ENCODE measurements around the gene BCAS3. TPM values are rescaled to one million over a fixed set of nuclear protein-coding genes. Genes with fewer than 3 reads are reported as not detected.

The BCAS3 gene
- total RNA-seq, 1 experiment from 2014 or later, result 26.3 TPM

- DNase-seq (ENCODE audit: low read depth, low spot score) (no peak), ATAC-seq (no peak)
- Histone ChIP-seq H3K79me2 (ENCODE audit: insufficient read depth, low read length) (no peaks in the 10 kb centered on the region), H3K9ac (ENCODE audit: low read length) (no peak overlapping the region), H3K4me1 (ENCODE audit: control insufficient read depth in 1 of 2, insufficient read depth in 2 of 2, low read length in 2 of 2) (no peaks in the 10 kb centered on the region), H3K9me2 (ENCODE audit: insufficient read depth) (no peaks in the 10 kb centered on the region), H2AFZ (ENCODE audit: low read depth, low read length, poor library complexity, severe bottlenecking) (no peak overlapping the region), H3K4me2 (ENCODE audit: low read length) (no peak overlapping the region), H3K27me3 (ENCODE audit: insufficient read depth, low read length) (no peaks in the 10 kb centered on the region), H4K20me1 (ENCODE audit: insufficient read depth) (no peaks in the 10 kb centered on the region), H3K36me3 (ENCODE audit: control insufficient read depth in 1 of 2, insufficient read depth in 2 of 2, low read length in 2 of 2) (no peaks in the 10 kb centered on the region), H3K27ac (ENCODE audit: low read depth, low read length) (no peak overlapping the region), H3K4me3 (replicated peaks in 1 of 2; ENCODE audit: low read depth in 1 of 2, low read length in 2 of 2) (no peak overlapping the region), H3K9me3 (ENCODE audit: control insufficient read depth in 1 of 2, insufficient read depth in 1 of 2, low read depth in 1 of 2, low read length in 2 of 2) (no peaks in the 10 kb centered on the region)
- POLR2A ChIA-PET, result no interaction called here
- RAD21 ChIA-PET (ENCODE audit: low non-redundant PET in 1 of 2, low total read pairs in 2 of 2, uncharacterized antibody in 2 of 2, unreplicated experiment in 2 of 2), result no interaction called here
- intact Hi-C loops (cut with micrococcal nuclease), result no loop called here
- BruUV-seq (replicated peaks), result no TSS peak
- TF ChIP-seq CBX3 (IDR thresholded peaks at IDR 0.05; ENCODE audit: low read depth), result no peak
- TF ChIP-seq SRF (IDR thresholded peaks at IDR 0.05; ENCODE audit: low read depth), result no peak
- no peak for TF ChIP-seq EZH2 (IDR thresholded peaks at IDR 0.05)
- TF ChIP-seq JUND (IDR thresholded peaks at IDR 0.05), result no peak
- no peak for TF ChIP-seq EGR1 (IDR thresholded peaks at IDR 0.05; ENCODE audit: low read depth)
- CTCF ChIA-PET, result no interaction called here
These were observed 406.6 kb downstream of the BCAS3 start for GRCh38 chr17:61084260-61084659.

GRCh38 chr17:61087024-61087423 lies 409.4 kb downstream of the BCAS3 start:
- RAD21 ChIA-PET (ENCODE audit: low non-redundant PET in 1 of 2, low total read pairs in 2 of 2, uncharacterized antibody in 2 of 2, unreplicated experiment in 2 of 2), result no interaction called here
- no TSS peak for BruUV-seq (replicated peaks)
- Histone ChIP-seq H3K27me3 (ENCODE audit: insufficient read depth, low read length) (no peaks in the 10 kb centered on the region), H2AFZ (ENCODE audit: low read depth, low read length, poor library complexity, severe bottlenecking) (no peak overlapping the region), H3K79me2 (ENCODE audit: insufficient read depth, low read length) (no peaks in the 10 kb centered on the region), H3K9ac (ENCODE audit: low read length) (no peak overlapping the region), H3K4me3 (replicated peaks in 1 of 2; ENCODE audit: low read depth in 1 of 2, low read length in 2 of 2) (no peak overlapping the region), H3K4me1 (ENCODE audit: control insufficient read depth in 1 of 2, insufficient read depth in 2 of 2, low read length in 2 of 2) (no peaks in the 10 kb centered on the region), H3K36me3 (ENCODE audit: control insufficient read depth in 1 of 2, insufficient read depth in 2 of 2, low read length in 2 of 2) (no peaks in the 10 kb centered on the region), H3K4me2 (ENCODE audit: low read length) (no peak overlapping the region), H3K9me3 (ENCODE audit: control insufficient read depth in 1 of 2, insufficient read depth in 1 of 2, low read depth in 1 of 2, low read length in 2 of 2) (no peaks in the 10 kb centered on the region; a peak in 1 of 4 replicates), H3K27ac (ENCODE audit: low read depth, low read length) (no peak overlapping the region), H4K20me1 (ENCODE audit: insufficient read depth) (no peaks in the 10 kb centered on the region), H3K9me2 (ENCODE audit: insufficient read depth) (no peaks in the 10 kb centered on the region)
- no peak for DNase-seq (ENCODE audit: low read depth, low spot score)
- CTCF ChIA-PET, result no interaction called here
- ATAC-seq, result no peak
- POLR2A ChIA-PET, result no interaction called here
- intact Hi-C loops (cut with micrococcal nuclease), result no loop called here
- no peak for TF ChIP-seq MAX (IDR thresholded peaks at IDR 0.05)
- no peak for TF ChIP-seq ZBTB33 (IDR thresholded peaks at IDR 0.05; ENCODE audit: extremely low read depth, insufficient replicate concordance, low read length)
- TF ChIP-seq RAD21 (IDR thresholded peaks at IDR 0.05; ENCODE audit: low read depth), result no peak
- TF ChIP-seq FOSL1 (IDR thresholded peaks at IDR 0.05; ENCODE audit: low read depth), result no peak
- TF ChIP-seq EGR1 (IDR thresholded peaks at IDR 0.05; ENCODE audit: low read depth), result no peak
- no peak for TF ChIP-seq EZH2 (IDR thresholded peaks at IDR 0.05)
- no peak for TF ChIP-seq POLR2A (IDR thresholded peaks at IDR 0.05; ENCODE audit: borderline replicate concordance, extremely low read depth, insufficient read depth, insufficient read length)
- no peak for TF ChIP-seq SP1 (IDR thresholded peaks at IDR 0.05; ENCODE audit: low read depth)
- no peak for TF ChIP-seq POLR2AphosphoS5 (IDR thresholded peaks at IDR 0.05; ENCODE audit: low read depth, low read length)
- TF ChIP-seq TCF7L2 (IDR thresholded peaks at IDR 0.05; ENCODE audit: borderline replicate concordance, extremely low read depth, insufficient read depth, insufficient read length), result no peak

Data from HCT116 (cell line).